ENCODE data around the gene RMI2.

DNA sequence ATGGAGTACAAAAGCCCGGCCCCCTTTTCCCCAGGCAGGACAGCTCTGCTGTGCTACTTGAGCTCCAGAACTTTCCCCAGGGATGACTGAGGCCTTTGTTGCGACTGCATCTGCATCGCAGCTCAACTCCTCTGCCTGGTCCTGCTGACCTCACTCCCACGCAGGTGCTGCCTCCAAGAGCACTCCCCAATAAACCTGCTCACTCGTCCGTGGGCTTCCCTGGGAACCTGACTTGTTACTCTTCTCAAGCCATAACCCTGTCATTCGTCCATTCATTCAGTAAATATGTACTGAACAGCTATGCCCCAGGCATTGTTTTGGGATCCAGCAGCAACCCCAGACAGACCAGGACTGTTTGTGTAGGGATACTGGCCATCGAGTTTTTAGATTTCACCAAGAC lies 11.6 kb upstream of the RMI2 start:
- TF ChIP-seq, protein P1, sequence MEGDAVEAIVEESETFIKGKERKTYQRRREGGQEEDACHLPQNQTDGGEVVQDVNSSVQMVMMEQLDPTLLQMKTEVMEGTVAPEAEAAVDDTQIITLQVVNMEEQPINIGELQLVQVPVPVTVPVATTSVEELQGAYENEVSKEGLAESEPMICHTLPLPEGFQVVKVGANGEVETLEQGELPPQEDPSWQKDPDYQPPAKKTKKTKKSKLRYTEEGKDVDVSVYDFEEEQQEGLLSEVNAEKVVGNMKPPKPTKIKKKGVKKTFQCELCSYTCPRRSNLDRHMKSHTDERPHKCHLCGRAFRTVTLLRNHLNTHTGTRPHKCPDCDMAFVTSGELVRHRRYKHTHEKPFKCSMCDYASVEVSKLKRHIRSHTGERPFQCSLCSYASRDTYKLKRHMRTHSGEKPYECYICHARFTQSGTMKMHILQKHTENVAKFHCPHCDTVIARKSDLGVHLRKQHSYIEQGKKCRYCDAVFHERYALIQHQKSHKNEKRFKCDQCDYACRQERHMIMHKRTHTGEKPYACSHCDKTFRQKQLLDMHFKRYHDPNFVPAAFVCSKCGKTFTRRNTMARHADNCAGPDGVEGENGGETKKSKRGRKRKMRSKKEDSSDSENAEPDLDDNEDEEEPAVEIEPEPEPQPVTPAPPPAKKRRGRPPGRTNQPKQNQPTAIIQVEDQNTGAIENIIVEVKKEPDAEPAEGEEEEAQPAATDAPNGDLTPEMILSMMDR (IDR thresholded peaks at IDR 0.05; ENCODE audit: low read depth, low read length, missing input control) = no peak
- TF ChIP-seq, protein P2, sequence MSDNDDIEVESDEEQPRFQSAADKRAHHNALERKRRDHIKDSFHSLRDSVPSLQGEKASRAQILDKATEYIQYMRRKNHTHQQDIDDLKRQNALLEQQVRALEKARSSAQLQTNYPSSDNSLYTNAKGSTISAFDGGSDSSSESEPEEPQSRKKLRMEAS (IDR thresholded peaks at IDR 0.05) = no peak
- TF ChIP-seq, protein P3, sequence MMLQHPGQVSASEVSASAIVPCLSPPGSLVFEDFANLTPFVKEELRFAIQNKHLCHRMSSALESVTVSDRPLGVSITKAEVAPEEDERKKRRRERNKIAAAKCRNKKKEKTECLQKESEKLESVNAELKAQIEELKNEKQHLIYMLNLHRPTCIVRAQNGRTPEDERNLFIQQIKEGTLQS (IDR thresholded peaks at IDR 0.05) = no peak
- no peak for TF ChIP-seq EGR1 (IDR thresholded peaks at IDR 0.05; ENCODE audit: low read depth in 2 of 2)
- TF ChIP-seq RAD21 (IDR thresholded peaks at IDR 0.05) = no peak
- TF ChIP-seq SP1 (IDR thresholded peaks at IDR 0.05) = no peak
- TF ChIP-seq JUND (IDR thresholded peaks at IDR 0.05) = no peak
- no peak for TF ChIP-seq HNF4G (IDR thresholded peaks at IDR 0.05)
- no peak for TF ChIP-seq RXRA (IDR thresholded peaks at IDR 0.05)
- TF ChIP-seq, protein P4, sequence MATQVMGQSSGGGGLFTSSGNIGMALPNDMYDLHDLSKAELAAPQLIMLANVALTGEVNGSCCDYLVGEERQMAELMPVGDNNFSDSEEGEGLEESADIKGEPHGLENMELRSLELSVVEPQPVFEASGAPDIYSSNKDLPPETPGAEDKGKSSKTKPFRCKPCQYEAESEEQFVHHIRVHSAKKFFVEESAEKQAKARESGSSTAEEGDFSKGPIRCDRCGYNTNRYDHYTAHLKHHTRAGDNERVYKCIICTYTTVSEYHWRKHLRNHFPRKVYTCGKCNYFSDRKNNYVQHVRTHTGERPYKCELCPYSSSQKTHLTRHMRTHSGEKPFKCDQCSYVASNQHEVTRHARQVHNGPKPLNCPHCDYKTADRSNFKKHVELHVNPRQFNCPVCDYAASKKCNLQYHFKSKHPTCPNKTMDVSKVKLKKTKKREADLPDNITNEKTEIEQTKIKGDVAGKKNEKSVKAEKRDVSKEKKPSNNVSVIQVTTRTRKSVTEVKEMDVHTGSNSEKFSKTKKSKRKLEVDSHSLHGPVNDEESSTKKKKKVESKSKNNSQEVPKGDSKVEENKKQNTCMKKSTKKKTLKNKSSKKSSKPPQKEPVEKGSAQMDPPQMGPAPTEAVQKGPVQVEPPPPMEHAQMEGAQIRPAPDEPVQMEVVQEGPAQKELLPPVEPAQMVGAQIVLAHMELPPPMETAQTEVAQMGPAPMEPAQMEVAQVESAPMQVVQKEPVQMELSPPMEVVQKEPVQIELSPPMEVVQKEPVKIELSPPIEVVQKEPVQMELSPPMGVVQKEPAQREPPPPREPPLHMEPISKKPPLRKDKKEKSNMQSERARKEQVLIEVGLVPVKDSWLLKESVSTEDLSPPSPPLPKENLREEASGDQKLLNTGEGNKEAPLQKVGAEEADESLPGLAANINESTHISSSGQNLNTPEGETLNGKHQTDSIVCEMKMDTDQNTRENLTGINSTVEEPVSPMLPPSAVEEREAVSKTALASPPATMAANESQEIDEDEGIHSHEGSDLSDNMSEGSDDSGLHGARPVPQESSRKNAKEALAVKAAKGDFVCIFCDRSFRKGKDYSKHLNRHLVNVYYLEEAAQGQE (IDR thresholded peaks at IDR 0.05) = no peak
- no peak for TF ChIP-seq FOXA1 (IDR thresholded peaks at IDR 0.05)
- no peak for TF ChIP-seq YY1 (IDR thresholded peaks at IDR 0.05)
- TF ChIP-seq GABPA (IDR thresholded peaks at IDR 0.05 in 1 of 2, conservative IDR thresholded peaks at IDR 0.05 in 1 of 2) = no peak
- TF ChIP-seq, protein P5, sequence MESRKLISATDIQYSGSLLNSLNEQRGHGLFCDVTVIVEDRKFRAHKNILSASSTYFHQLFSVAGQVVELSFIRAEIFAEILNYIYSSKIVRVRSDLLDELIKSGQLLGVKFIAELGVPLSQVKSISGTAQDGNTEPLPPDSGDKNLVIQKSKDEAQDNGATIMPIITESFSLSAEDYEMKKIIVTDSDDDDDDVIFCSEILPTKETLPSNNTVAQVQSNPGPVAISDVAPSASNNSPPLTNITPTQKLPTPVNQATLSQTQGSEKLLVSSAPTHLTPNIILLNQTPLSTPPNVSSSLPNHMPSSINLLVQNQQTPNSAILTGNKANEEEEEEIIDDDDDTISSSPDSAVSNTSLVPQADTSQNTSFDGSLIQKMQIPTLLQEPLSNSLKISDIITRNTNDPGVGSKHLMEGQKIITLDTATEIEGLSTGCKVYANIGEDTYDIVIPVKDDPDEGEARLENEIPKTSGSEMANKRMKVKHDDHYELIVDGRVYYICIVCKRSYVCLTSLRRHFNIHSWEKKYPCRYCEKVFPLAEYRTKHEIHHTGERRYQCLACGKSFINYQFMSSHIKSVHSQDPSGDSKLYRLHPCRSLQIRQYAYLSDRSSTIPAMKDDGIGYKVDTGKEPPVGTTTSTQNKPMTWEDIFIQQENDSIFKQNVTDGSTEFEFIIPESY (IDR thresholded peaks at IDR 0.05) = no peak

All from liver (tissue), 3 donors.